ENCODE results near the gene MON1B.

GRCh38 chr16:77165006-77165405, 26.0 kb upstream of the MON1B start:
- TF ChIP-seq POLR2A (IDR thresholded peaks at IDR 0.05) = no peak
- TF ChIP-seq CTCF (IDR thresholded peaks at IDR 0.05) = no peak
